Heart right ventricle (tissue), 16 donors: ENCODE data around the gene SH3RF3. TPM values are rescaled to one million over a fixed set of nuclear protein-coding genes. Genes with fewer than 3 reads are reported as not detected.

Experiments used
- ATAC-seq, 8 donors: fragments of 200-7000 bp; cut with Tn5 transposase; one replicate each; pipeline ENCODE4 v1.9.1; 2020; ENCODE audit warnings: mild to moderate bottlenecking in 8 of 8, moderate library complexity in 8 of 8, moderate number of reproducible peaks in 1 of 8
- DNase-seq, 2 donors: peaks; one replicate each; pipeline ENCODE4 v3.0.0-alpha.2; 2020
- H3K27ac ChIP-seq, 10 donors: fragments of 200-600 bp; sonication (generic) in 2 of 10; one replicate each; pipeline versions ENCODE4 v1.5.0 to v1.8.0; 2020 to 2022; ENCODE audit warnings: mild to moderate bottlenecking in 3 of 10
- H3K27me3 ChIP-seq, 7 donors: fragments of 200-600 bp; one replicate each; pipeline ENCODE4 v1.8.0; 2021 to 2022; ENCODE audit warnings: mild to moderate bottlenecking in 2 of 7
- H3K36me3 ChIP-seq, 9 donors: fragments of 200-600 bp; sonication (generic) in 1 of 9; one replicate each; pipeline versions ENCODE4 v1.5.0 to v1.8.0; 2020 to 2022; ENCODE audit warnings: mild to moderate bottlenecking in 2 of 9
- H3K4me1 ChIP-seq, 9 donors: fragments of 200-600 bp; sonication (generic) in 1 of 9; one replicate each; pipeline versions ENCODE4 v1.5.0 to v1.8.0; 2020 to 2022; ENCODE audit warnings: mild to moderate bottlenecking in 4 of 9
- H3K4me3 ChIP-seq, 10 donors: fragments of 200-600 bp; sonication (generic) in 2 of 10; one replicate each; pipeline versions ENCODE4 v1.5.0 to v1.8.0; 2020 to 2022; ENCODE audit warnings: mild to moderate bottlenecking in 7 of 10, moderate library complexity in 2 of 10
- H3K9me3 ChIP-seq, 11 donors: fragments of 200-600 bp in 10 of 11; sonication (generic) in 2 of 11; one replicate each; pipeline versions ENCODE4 v1.5.0 to v1.8.0; 2013 to 2022; ENCODE audit warnings: mild to moderate bottlenecking in 2 of 11, control low read depth in 1 of 11, moderate library complexity in 1 of 11
- WGBS, 2 donors: extraction: QIAGEN DNeasy Blood & Tissue Kit; methylation state at CpG; one replicate each; pipeline ENCODE4 v1.1.7; 2013; ENCODE audit warnings: inconsistent platforms in 1 of 2; 5-methylcytosine and 5-hydroxymethylcytosine counted together
- intact Hi-C, 10 donors: fragments of 100-400 bp; cut with DNase I; formaldehyde crosslinking; loops; one replicate each; pipeline versions ENCODE4 v1.11.1 to v1.14.2; 2022
- polyA plus RNA-seq, 2 donors: library from polyadenylated mRNA; stranded (reverse); fragments of 200-250 nt; gene quantifications; one replicate each; pipeline ENCODE4 v1.2.3, GENCODE V29; 2013
- total RNA-seq, 10 donors: library from RNA; stranded (reverse); fragmentation: NEBNext Ultra II Directional in 3 of 10; extraction: Animal tissue kit (Norgen Biotek cat#: 25700) in 3 of 10; gene quantifications; one replicate each; pipeline versions ENCODE4 v1.2.1 to v1.2.4, GENCODE V29; 2021 to 2023
- TF ChIP-seq, protein P1 (sequence below), 9 donors: fragments of 200-600 bp; sonication (generic) in 2 of 9; IDR thresholded peaks; one replicate each; pipeline versions ENCODE4 v1.5.0 to v1.8.0; 2021 to 2022; ENCODE audit warnings: antibody characterized with exemption in 9 of 9, mild to moderate bottlenecking in 5 of 9, moderate library complexity in 1 of 9
- donor health status: Arrhythmogenic right ventricular cardiomyopathy.
- donor health status: ischemic (EF 13 %, LVEDD 7.1; RV severe dilation, severe dysfunction).
- donor health status: healthy with polysubstance abuse.
- donor health status: DM: no; HTN: yes; CAD: no.
- donor health status: DM: no; HTN: no; CAD: no.
- donor health status: ischemic (EF 25% LVEDD 6.9; RV normal size, moderate dysfunction).
- donor health status: ischemic (EF 25% LVEDD 5.7; RV mildly dilated, moderate dysfunction).
- donor health status: healthy.
- donor health status: DM: yes; HTN: yes; CAD: no.
- donor health status: Ischemic cardiomyopathy.
- donor health status: ischemic (EF 35%, LVEDD 5.7; RV mildly dilated, moderate dysfunction).
- donor health status: nonischemic (EF 11% LVEDD 7.7; RV severe dilation, severe dysfunction).
- donor health status: DM: yes; HTN: yes; CAD: no.
- donor health status: PGD.
- donor health status: ischemic (EF 29% LVEDD 5.4; RV normal size, mild dysfunction).
- donor health status: nonischemic (EF 23%, LVEDD 6.1; RV moderate dilation, normal function).

Gene SH3RF3
- total and polyA plus RNA-seq, 12 donors = 5.0 to 11.5 (median 8.6) TPM

- WGBS, 2 donors = 49 to 57% methylated on average over 4 of the region's 4 CpGs
- H3K36me3 ChIP-seq = no peaks in the 10 kb centered on the region
- peaks cover 11 to 56% (median 35%) of the 10 kb centered on the region in 9 donors for H3K4me1 ChIP-seq
- H3K27ac ChIP-seq = peak overlapping the region in 4 of 10 donors; percentile 24 to 71 (median 36)
- no peak for DNase-seq
- intact Hi-C loops = no loop called here
- no peak overlapping the region for H3K4me3 ChIP-seq
- no peaks in the 10 kb centered on the region for H3K9me3 ChIP-seq
- TF ChIP-seq, protein P1, sequence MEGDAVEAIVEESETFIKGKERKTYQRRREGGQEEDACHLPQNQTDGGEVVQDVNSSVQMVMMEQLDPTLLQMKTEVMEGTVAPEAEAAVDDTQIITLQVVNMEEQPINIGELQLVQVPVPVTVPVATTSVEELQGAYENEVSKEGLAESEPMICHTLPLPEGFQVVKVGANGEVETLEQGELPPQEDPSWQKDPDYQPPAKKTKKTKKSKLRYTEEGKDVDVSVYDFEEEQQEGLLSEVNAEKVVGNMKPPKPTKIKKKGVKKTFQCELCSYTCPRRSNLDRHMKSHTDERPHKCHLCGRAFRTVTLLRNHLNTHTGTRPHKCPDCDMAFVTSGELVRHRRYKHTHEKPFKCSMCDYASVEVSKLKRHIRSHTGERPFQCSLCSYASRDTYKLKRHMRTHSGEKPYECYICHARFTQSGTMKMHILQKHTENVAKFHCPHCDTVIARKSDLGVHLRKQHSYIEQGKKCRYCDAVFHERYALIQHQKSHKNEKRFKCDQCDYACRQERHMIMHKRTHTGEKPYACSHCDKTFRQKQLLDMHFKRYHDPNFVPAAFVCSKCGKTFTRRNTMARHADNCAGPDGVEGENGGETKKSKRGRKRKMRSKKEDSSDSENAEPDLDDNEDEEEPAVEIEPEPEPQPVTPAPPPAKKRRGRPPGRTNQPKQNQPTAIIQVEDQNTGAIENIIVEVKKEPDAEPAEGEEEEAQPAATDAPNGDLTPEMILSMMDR (IDR thresholded peaks at IDR 0.05) = no peak
- ATAC-seq = peak in 5 of 8 donors; percentile 6 to 41 (median 18)
- H3K27me3 ChIP-seq = no peaks in the 10 kb centered on the region
Observed at GRCh38 chr2:109255654-109256053, 126.6 kb downstream of the SH3RF3 start.

GRCh38 chr2:109256111-109256510 is 127.1 kb downstream of the SH3RF3 start:
- H3K4me1 ChIP-seq = peaks cover 11 to 60% (median 35%) of the 10 kb centered on the region in 9 donors
- H3K27ac ChIP-seq = peak overlapping the region in 5 of 10 donors; percentile 8 to 71 (median 26)
- no peak for DNase-seq
- 93% methylated on average over 12 of the region's 12 CpGs for WGBS, 2 donors
- no peaks in the 10 kb centered on the region for H3K9me3 ChIP-seq
- TF ChIP-seq, protein P1 (IDR thresholded peaks at IDR 0.05) = no peak
- H3K27me3 ChIP-seq = no peaks in the 10 kb centered on the region
- no peaks in the 10 kb centered on the region for H3K36me3 ChIP-seq
- ATAC-seq = peak in 1 of 8 donors; percentile 23
- H3K4me3 ChIP-seq = no peak overlapping the region
- intact Hi-C loops = no loop called here

- Histone ChIP-seq H3K27ac (peak overlapping the region in 2 of 10 donors; percentile 15 to 31), H3K27me3 (no peaks in the 10 kb centered on the region), H3K4me3 (no peak overlapping the region), H3K9me3 (no peaks in the 10 kb centered on the region), H3K36me3 (no peaks in the 10 kb centered on the region), H3K4me1 (peaks cover 11 to 63% (median 36%) of the 10 kb centered on the region in 9 donors)
- intact Hi-C loops = no loop called here
- DNase-seq = no peak
- ATAC-seq = peak in 1 of 8 donors; percentile 48
- TF ChIP-seq, protein P1 (IDR thresholded peaks at IDR 0.05) = no peak
- 47 to 60% methylated on average over 7 of the region's 7 CpGs for WGBS, 2 donors
Observed at GRCh38 chr2:109256921-109257320, 127.9 kb downstream of the SH3RF3 start.

- intact Hi-C loops = no loop called here
- no peaks in the 10 kb centered on the region for H3K27me3 ChIP-seq
- no peak overlapping the region for H3K27ac ChIP-seq
- H3K36me3 ChIP-seq = no peaks in the 10 kb centered on the region
- ATAC-seq (no peak), DNase-seq (no peak)
- 92 to 93% methylated on average over 3 of the region's 3 CpGs for WGBS, 2 donors
- no peaks in the 10 kb centered on the region for H3K9me3 ChIP-seq
- H3K4me3 ChIP-seq = no peak overlapping the region
- TF ChIP-seq, protein P1 (IDR thresholded peaks at IDR 0.05) = no peak
- H3K4me1 ChIP-seq = peaks cover 11 to 63% (median 39%) of the 10 kb centered on the region in 9 donors
Observed at GRCh38 chr2:109257653-109258052, 128.6 kb downstream of the SH3RF3 start.
